Measurements from ENCODE around the gene CECR2.
"Not testable (repeated sequence)": the region's sequence is repeated elsewhere in the genome, so short reads cannot be mapped to it uniquely, and the experiment has no call there.

Gene CECR2

DNA sequence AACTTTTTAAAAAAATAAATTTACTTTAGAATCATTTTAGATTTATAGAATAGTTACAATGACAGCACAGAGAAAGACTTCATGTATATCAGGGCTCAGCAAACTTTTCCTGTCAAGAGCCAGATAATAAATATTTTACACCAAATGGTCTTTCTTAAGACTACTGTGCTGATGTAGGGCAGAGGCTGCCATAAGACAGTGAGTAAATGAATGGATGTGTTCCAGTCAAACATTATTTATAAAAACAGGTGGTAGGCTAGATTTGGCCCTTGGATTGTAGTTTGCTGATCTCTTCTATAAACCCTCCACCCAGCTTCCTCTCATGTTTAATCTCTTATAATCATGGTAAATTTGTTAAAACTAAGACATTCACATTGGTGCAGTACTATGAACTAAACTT is 33.0 kb downstream of the CECR2 start:
- no peak for DNase-seq (ENCODE audit: low spot score)

DNA sequence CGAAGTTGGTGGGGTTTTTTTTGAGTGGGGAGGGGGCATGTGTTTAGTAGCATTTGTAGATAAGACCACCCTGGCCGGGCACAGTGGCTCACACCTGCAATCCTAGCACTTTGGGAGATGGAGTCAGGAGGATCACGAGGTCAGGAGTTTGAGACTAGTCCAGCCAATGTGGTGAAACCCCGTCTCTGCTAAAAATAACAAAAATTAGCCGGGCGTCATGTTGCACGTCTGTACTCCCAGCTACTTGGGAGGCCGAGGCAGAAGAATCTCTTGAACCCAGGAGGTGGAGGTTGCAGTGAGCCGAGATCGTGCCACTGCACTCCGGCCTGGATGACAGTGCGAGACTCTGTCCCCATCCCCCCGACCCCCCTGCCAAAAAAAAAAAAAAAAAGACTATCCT is 34.6 kb downstream of the CECR2 start:
- DNase-seq (ENCODE audit: low spot score) = no peak

GRCh38 chr22:17407643-17408042 is 38.4 kb downstream of the CECR2 start:
- no peak for DNase-seq (ENCODE audit: low spot score)

DNA sequence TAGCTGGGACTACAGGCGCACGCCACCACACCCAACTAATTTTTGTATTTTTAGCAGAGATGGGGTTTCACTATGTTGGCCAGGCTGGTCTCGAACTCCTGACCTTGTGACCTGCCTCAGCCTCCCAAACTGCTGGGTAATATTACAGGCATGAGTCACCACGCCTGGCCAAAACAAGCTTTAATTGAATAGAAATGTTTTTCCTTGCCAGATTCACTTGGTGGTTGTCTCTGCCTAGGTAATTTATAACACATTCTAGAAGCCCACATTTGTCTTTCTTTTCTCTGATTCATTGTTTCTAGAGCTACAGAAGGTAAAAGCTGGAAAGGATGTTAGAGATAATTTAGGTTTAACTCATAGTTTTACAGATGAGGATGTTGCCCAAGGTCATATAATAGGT is 41.3 kb downstream of the CECR2 start:
- DNase-seq (ENCODE audit: low spot score) = no peak

- no peak for DNase-seq (ENCODE audit: low spot score)
Measured at GRCh38 chr22:17411213-17411612, 42.0 kb downstream of the CECR2 start.

- no peak for DNase-seq (ENCODE audit: low spot score)
Measured at GRCh38 chr22:17412232-17412631, 43.0 kb downstream of the CECR2 start.

- no peak for DNase-seq (ENCODE audit: low spot score)
Measured at GRCh38 chr22:17418890-17419324, 49.6 kb downstream of the CECR2 start.

GRCh38 chr22:17419348-17419747 is 50.1 kb downstream of the CECR2 start:
- DNase-seq (ENCODE audit: low spot score) = no peak

- no peak for DNase-seq (ENCODE audit: low spot score)
Measured at GRCh38 chr22:17422736-17423343, 53.6 kb downstream of the CECR2 start.

DNA sequence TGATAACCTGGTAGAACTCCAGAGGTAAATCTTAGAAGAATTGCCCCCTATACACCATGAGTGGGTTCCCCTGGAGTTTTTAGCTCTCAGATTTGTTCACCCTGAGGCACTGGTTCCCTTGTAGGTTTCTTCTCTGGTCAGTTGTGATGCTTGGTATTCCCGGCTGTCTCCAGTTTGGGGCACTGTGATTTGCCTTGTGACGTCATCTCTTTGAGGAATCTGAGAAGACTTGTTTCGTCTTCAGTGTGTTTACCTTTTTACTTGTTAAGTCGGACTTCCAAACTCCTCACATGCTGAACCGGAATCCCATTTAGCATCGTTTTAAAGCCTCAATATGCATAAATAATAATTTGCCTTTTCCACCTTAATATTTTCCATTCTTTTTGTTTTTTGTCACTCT is 54.4 kb downstream of the CECR2 start:
- no peak for DNase-seq (ENCODE audit: low spot score)

- DNase-seq (ENCODE audit: low spot score) = not testable (repeated sequence)
Measured at GRCh38 chr22:17427528-17427927, 58.3 kb downstream of the CECR2 start.

DNA sequence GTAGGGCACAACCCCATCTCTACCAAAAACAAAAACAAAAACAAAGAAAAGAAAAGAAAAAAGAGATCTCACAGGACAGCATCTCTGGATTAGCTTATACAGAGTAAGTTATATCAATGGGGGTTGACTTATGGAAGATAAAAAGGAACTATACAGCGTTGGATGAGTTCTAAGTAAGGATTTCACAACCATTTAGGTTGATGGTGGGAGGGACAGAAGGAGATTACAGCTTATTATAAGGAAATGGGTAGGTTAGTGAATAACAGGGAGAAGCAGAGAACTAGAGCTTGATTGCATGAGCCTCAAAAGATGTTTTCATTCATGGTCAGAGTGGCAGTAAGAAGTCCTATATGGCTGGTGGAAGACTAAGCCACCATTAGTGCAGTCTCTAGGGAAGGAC is 60.3 kb downstream of the CECR2 start:
- no peak for DNase-seq (ENCODE audit: low spot score)

- DNase-seq (ENCODE audit: low spot score) = no peak
Measured at GRCh38 chr22:17430412-17430811, 61.2 kb downstream of the CECR2 start.

GRCh38 chr22:17431179-17431578 is 61.9 kb downstream of the CECR2 start:
- DNase-seq (ENCODE audit: low spot score) = no peak

DNA sequence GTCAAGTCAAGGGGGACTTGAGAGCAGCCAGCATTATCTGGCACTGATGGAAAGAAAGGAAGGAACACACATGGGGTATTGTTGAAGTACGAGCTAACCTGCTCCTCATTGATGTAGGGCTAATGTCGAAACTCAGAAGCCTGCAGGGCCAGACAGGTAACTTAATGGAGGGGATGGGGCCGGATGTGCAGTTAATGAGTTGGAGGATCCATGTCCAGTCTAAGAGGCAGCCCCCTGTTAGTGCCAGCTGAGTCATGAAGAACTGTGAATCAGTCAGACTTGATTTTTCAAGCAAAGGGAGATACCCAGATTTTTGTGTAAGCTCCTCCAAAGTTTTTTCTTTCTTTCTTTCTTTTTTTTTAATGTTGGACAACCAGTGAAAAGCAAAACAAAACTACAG is 65.6 kb downstream of the CECR2 start:
- DNase-seq (ENCODE audit: low spot score) = no peak

DNA sequence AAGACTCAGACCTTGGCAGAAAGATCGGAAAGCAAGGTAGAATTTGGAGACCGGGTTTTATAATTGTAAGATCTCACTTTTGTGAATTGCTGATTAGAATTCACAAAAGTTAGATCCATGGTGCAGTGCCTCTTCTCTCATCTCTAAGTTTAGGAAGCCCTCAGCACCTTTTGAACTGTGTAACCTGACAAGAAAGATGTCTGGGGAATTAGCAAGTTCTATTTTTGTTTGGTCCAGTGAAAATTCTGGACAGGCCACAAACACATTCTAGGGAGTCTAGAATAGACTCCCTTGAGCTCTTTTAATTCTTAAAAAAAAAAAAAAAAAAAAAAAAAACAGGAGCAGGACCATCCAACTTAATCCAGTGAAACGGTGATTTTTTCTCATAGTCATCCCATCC is 66.1 kb downstream of the CECR2 start:
- DNase-seq (ENCODE audit: low spot score) = no peak

DNA sequence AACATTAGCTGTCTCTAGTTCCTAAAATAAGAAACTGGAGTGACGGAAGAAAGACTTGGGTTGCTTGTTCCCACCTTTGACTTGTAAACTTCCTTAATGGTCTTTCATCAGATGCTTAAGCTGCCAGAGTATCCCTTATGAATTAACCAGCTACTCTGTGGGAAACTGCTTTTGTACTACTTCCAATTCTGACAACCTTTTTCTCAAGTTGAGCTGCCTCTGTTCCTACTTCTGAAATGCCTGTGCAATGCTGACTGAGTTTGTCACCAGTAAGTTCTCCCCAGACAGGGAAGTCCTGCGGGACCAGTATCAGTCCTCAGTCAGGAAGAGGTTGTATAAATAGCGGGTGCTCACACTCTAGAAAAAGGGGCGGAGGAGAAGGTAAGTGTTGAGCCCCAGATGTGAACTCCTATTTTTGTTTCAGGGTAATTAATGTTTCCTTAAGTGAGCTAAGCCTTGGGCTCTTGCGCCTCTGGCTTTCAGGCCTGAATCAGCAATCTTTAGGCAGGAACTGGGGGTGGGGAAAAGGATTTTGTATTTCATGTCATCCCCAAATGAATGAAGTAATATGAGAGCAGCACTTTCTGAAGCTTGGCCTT is 67.2 kb downstream of the CECR2 start:
- DNase-seq (ENCODE audit: low spot score) = no peak

DNA sequence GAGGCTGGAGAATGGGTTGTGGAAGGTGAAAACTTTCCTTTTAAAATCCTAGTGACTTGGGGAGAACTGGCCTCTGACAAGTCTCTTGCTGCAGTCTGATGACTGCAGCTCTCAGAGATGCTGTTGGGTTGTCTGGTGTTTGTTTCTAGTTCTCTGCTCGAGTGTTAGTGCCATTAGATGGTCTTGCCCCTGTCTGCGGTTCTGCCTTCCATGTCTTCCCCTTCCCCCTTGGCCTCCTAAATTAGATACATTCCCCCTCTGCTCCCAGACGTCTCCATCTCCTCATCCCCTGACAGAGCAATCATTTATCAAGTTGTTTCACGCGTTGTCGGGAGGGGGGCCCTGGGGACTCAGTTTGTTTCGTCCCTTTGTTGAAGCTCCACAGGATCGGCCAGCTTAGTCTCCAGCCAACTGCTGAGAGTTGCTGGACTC is 67.7 kb downstream of the CECR2 start:
- DNase-seq (ENCODE audit: low spot score) = no peak

DNA sequence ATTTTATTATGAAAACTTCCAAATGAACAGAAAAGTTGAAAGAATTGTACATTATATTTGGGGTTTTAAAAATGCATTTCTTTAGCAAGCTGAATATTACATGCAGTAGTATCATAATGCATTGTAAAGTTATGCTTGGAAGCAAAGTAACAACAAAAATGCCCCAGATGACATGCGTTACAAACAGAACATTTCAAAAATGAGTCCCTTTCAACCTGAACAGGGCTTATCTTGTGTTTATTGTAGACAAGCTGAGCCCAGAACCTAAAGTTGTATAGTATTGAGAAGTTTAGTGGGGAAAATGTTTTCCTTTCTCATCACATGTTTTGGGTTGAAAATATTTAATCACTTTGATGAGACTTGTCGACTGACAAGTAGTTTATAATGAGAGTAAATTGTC is 68.8 kb downstream of the CECR2 start:
- no peak for DNase-seq (ENCODE audit: low spot score)

GRCh38 chr22:17441326-17441725 is 72.1 kb downstream of the CECR2 start:
- DNase-seq (ENCODE audit: low spot score) = no peak

DNA sequence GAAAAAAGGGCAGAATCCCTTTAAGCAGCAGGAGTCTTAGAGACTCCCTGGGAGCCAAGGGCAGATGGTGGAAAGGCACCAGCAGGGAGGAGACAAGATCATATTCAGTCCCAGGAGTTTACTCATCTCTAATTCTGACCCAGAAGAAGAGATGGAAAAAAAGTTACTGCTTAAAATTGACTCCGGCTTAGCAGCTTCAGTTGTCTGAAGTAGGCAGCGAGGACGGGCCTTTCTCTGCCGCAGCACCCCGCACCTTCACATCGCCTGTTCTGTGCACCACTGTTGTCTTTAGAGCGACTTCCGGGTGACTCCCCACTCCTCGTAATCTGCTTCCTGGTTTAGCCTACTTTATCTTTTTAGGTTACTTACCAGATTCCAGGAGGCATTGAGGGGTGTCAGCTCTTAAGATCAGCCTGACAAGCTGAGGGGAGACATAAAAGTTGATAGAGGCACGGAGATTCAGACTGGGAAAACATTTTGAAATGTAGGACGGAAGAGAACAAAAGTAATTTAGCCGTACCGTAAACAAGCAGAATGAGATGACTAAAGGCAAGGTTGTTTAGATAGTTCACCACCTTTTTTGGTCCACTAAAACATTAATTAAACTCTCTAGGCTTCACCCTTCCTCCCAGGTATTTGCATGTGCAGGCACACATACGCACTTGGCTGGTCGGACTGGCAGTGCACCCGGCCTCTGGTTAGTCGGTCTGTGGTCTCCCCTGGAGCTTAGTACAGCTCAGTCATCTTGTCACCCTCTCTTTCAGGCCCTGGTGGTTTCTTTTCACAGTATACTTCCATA is 74.3 kb downstream of the CECR2 start:
- DNase-seq (ENCODE audit: low spot score) = no peak

DNA sequence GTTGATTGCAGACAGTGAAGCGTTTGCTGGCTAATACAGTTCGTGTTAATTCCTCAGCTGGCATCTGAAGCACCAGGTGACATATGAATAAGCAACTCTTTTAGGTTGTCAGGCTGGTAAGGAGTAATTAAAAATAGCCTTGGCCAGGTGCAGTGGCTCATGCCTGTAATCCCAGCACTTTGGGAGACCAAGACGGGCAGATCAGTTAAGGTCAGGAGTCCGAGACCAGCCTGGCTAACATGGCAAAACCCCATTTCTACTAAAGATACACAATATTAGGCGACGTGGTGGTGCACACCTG is 74.9 kb downstream of the CECR2 start:
- no peak for DNase-seq (ENCODE audit: low spot score)

DNA sequence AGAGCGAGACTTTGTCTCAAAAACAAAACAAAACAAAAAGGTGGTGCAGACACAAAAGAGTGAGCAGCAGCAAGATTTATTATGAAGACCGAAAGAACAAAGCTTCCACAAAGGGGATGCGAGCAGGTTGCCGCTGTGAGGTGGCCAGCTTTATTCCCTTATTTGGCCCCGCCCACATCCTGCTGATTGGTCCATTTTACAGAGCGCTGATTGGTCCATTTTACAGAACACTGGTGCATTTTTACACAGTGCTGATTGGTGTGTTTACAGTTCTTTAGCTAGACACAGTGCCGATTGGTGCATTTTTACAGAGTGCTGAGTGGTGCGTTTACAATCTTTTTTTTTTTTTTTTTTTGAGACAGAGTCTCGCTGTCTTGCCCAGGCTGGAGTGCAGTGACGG is 77.4 kb downstream of the CECR2 start:
- DNase-seq (ENCODE audit: low spot score) = no peak

GRCh38 chr22:17451316-17451715 is 82.1 kb downstream of the CECR2 start:
- DNase-seq (ENCODE audit: low spot score) = no peak

Data from hepatic stellate cell (primary cell).